GM23338 (cell line): Measurements from ENCODE around the gene TLDC2. TPM values are rescaled to one million over a fixed set of nuclear protein-coding genes. Genes with fewer than 3 reads are reported as not detected.

Source experiments
- ATAC-seq: fragments of 200-7000 bp; cut with Tn5 transposase; 3 replicates; pipeline ENCODE4 v1.9.1; 2020
- DNase-seq: peaks from one replicate; pipeline ENCODE4 v3.0.0-alpha.2; 2015; ENCODE audit warnings: low spot score
- H2AFZ ChIP-seq: fragments of 200-600 bp; sonication (generic); 2 replicates; pipeline ENCODE4 v1.8.0; 2016; ENCODE audit warnings: antibody characterized with exemption, mild to moderate bottlenecking, moderate library complexity
- H3F3A ChIP-seq: fragments of 200-600 bp; sonication (generic); replicated peaks from 2 replicates; pipeline ENCODE4 v1.8.0; 2017; ENCODE audit warnings: antibody characterized with exemption, mixed run types, low read depth
- H3K27ac ChIP-seq: fragments of 200-600 bp; sonication (generic); 2 replicates; pipeline ENCODE4 v1.6.1; 2016; ENCODE audit warnings: low read depth
- H3K27me3 ChIP-seq: fragments of 200-600 bp; sonication (generic); 2 replicates; pipeline ENCODE4 v1.8.0; 2016; ENCODE audit warnings: mild to moderate bottlenecking, mixed run types, moderate library complexity; ENCODE audit not compliant: insufficient read depth
- H3K36me3 ChIP-seq: fragments of 200-600 bp; sonication (generic); 2 replicates; pipeline ENCODE4 v1.8.0; 2016; ENCODE audit warnings: mild to moderate bottlenecking; ENCODE audit not compliant: insufficient read depth
- H3K4me1 ChIP-seq: fragments of 200-600 bp; sonication (generic); 2 replicates; pipeline ENCODE4 v1.8.0; 2016; ENCODE audit warnings: mild to moderate bottlenecking, moderate library complexity; ENCODE audit not compliant: insufficient read depth
- H3K4me2 ChIP-seq: fragments of 200-600 bp; sonication (generic); 2 replicates; pipeline ENCODE4 v1.7.1; 2017; ENCODE audit warnings: mixed run types
- H3K4me3 ChIP-seq: fragments of 200-600 bp; sonication (generic); 2 replicates; pipeline ENCODE4 v1.6.1; 2016; ENCODE audit warnings: mixed run types
- H3K79me2 ChIP-seq: fragments of 200-600 bp; sonication (generic); replicated peaks from 2 replicates; pipeline ENCODE4 v1.8.0; 2017; ENCODE audit warnings: mild to moderate bottlenecking; ENCODE audit not compliant: insufficient read depth
- H3K9me2 ChIP-seq: fragments of 200-600 bp; sonication (generic); 2 replicates; pipeline ENCODE4 v1.8.0; 2017; ENCODE audit not compliant: insufficient read depth
- H4K20me1 ChIP-seq: fragments of 200-600 bp; sonication (generic); replicated peaks from 2 replicates; pipeline ENCODE4 v1.8.0; 2017; ENCODE audit warnings: mild to moderate bottlenecking; ENCODE audit not compliant: insufficient read depth
- H3K27ac Mint-ChIP-seq: 2 replicates; pipeline ENCODE4 v1.8.0; 2020; ENCODE audit warnings: inconsistent platforms, mild to moderate bottlenecking, moderate library complexity, mixed read lengths
- H3K27me3 Mint-ChIP-seq: 3 replicates; pipeline ENCODE4 v1.8.0; 2022; ENCODE audit warnings: low read depth, mild to moderate bottlenecking, moderate library complexity, mixed read lengths, inconsistent platforms; ENCODE audit not compliant: insufficient read depth, poor library complexity
- H3K36me3 Mint-ChIP-seq: 3 replicates; pipeline ENCODE4 v1.8.0; 2021; ENCODE audit warnings: low read depth, mild to moderate bottlenecking, inconsistent platforms, moderate library complexity, mixed read lengths
- H3K4me1 Mint-ChIP-seq: 3 replicates; pipeline ENCODE4 v1.8.0; 2020; ENCODE audit warnings: mild to moderate bottlenecking, inconsistent platforms, mixed read lengths
- H3K4me3 Mint-ChIP-seq: 3 replicates; pipeline ENCODE4 v1.8.0; 2021; ENCODE audit warnings: moderate library complexity, mild to moderate bottlenecking, inconsistent platforms, mixed read lengths
- H3K9me3 Mint-ChIP-seq: 3 replicates; pipeline ENCODE4 v1.8.0; 2020; ENCODE audit warnings: moderate library complexity, mild to moderate bottlenecking, inconsistent platforms, mixed read lengths
- CREB1 ChIP-seq: fragments of 250-450 bp; sonication (Bioruptor Pico); IDR thresholded peaks from 2 replicates; pipeline ENCODE4 v1.5.0; 2020; ENCODE audit warnings: low read depth, mild to moderate bottlenecking, moderate library complexity
- CTCF ChIP-seq, 2 experiments: fragments of 200-600 bp in 1 of 2; sonication (generic) in 1 of 2; conservative IDR thresholded peaks; 2 replicates each; pipeline versions ENCODE4 v1.5.1 to v1.6.1; 2016 to 2017; ENCODE audit warnings: antibody characterized with exemption in 2 of 2, low read depth in 2 of 2, mild to moderate bottlenecking in 2 of 2, moderate library complexity in 1 of 2
- ETS1 ChIP-seq: IDR thresholded peaks from 2 replicates; pipeline ENCODE4 v1.6.1; 2016; ENCODE audit warnings: antibody characterized with exemption
- EZH2 ChIP-seq: fragments of 200-600 bp; sonication (generic); IDR thresholded peaks from one replicate; pipeline ENCODE4 v1.8.0; 2017; ENCODE audit warnings: antibody characterized with exemption, mild to moderate bottlenecking, low read depth; ENCODE audit not compliant: unreplicated experiment
- EZH2phosphoT487 ChIP-seq: fragments of 200-600 bp; sonication (generic); IDR thresholded peaks from one replicate; pipeline ENCODE4 v1.8.1; 2018; ENCODE audit warnings: antibody characterized with exemption; ENCODE audit not compliant: unreplicated experiment
- JUNB ChIP-seq: IDR thresholded peaks from one replicate; pipeline ENCODE4 v1.6.1; 2016; ENCODE audit warnings: antibody characterized with exemption; ENCODE audit not compliant: unreplicated experiment
- NANOG ChIP-seq: IDR thresholded peaks from 2 replicates; pipeline ENCODE4 v1.6.1; 2016; ENCODE audit warnings: antibody characterized with exemption, borderline replicate concordance
- POLR2AphosphoS5 ChIP-seq: IDR thresholded peaks from 2 replicates; pipeline ENCODE4 v1.6.1; 2016; ENCODE audit warnings: antibody characterized with exemption, low read depth
- REST ChIP-seq: IDR thresholded peaks from one replicate; pipeline ENCODE4 v1.6.1; 2018; ENCODE audit warnings: antibody characterized with exemption; ENCODE audit not compliant: unreplicated experiment
- STAT1 ChIP-seq: IDR thresholded peaks from one replicate; pipeline ENCODE4 v1.6.1; 2016; ENCODE audit warnings: antibody characterized with exemption; ENCODE audit not compliant: unreplicated experiment
- ZNF114 ChIP-seq: fragments of 250-450 bp; sonication (Bioruptor Pico); IDR thresholded peaks from 2 replicates; pipeline ENCODE4 v1.5.0; 2020; ENCODE audit warnings: mild to moderate bottlenecking, moderate library complexity
- ZNF331 ChIP-seq: fragments of 250-450 bp; sonication (Bioruptor Pico); IDR thresholded peaks from 2 replicates; pipeline ENCODE4 v1.5.0; 2020; ENCODE audit warnings: low read depth, mild to moderate bottlenecking, moderate library complexity
- ZNF462 ChIP-seq: fragments of 250-450 bp; sonication (Bioruptor Pico); IDR thresholded peaks from 2 replicates; pipeline ENCODE4 v1.5.0; 2020; ENCODE audit warnings: mild to moderate bottlenecking, moderate library complexity
- polyA plus RNA-seq: library from polyadenylated mRNA; unstranded; fragments of >200 nt; fragmentation: Nextera tagmentation; extraction: Ambion mirVana; gene quantifications from 2 replicates; pipeline ENCODE4 v1.2.1, GENCODE V29; 2016
- total RNA-seq: library from RNA; depleted of rRNA; stranded (reverse); fragments of >200 nt; shearing (Covaris generic); gene quantifications from 2 replicates; pipeline ENCODE4 v1.2.3, GENCODE V29; 2014

Gene TLDC2
- total and polyA plus RNA-seq, 2 experiments from 2014 or later: 0.16 to 0.38 TPM

GRCh38 chr20:36865861-36866149 lies 10.1 kb upstream of the TLDC2 start:
- peaks cover 22% of the 10 kb centered on the region for H3K27me3 Mint-ChIP-seq
- Histone ChIP-seq H3K9me2 (no peaks in the 10 kb centered on the region), H3K36me3 (no peaks in the 10 kb centered on the region), H3K4me1 (peaks cover 22% of the 10 kb centered on the region), H2AFZ (peak overlapping the region; percentile 90; the same call in 1 of the 2 replicates), H3K27ac (no peak overlapping the region), H3K4me3 (no peak overlapping the region), H3K4me2 (no peak overlapping the region), H3K27me3 (peaks cover 25% of the 10 kb centered on the region), H4K20me1 (peaks cover 5% of the 10 kb centered on the region), H3K79me2 (peaks cover 14% of the 10 kb centered on the region), H3F3A (no peaks in the 10 kb centered on the region)
- DNase-seq: no peak
- TF ChIP-seq NANOG (no peak), JUNB (no peak), CREB1 (CRISPR knock-in tag) (no peak), REST (no peak), ZNF331 (CRISPR knock-in tag) (no peak), EZH2 (no peak), ZNF114 (CRISPR knock-in tag) (no peak), ETS1 (no peak), STAT1 (no peak), CTCF (conservative IDR thresholded peaks at IDR 0.05; ENCODE audit: low read depth in 2 of 2) (no peak), POLR2AphosphoS5 (no peak), ZNF462 (CRISPR knock-in tag) (no peak), EZH2phosphoT487 (no peak)
- H3K36me3 Mint-ChIP-seq: no peaks in the 10 kb centered on the region
- no peak for ATAC-seq
- no peak overlapping the region for H3K27ac Mint-ChIP-seq
- peaks cover 26% of the 10 kb centered on the region for H3K4me1 Mint-ChIP-seq
- 0 out of 3 replicates have a peak overlapping the region, but pooled peaks have one; percentile 28 for H3K4me3 Mint-ChIP-seq
- no peaks in the 10 kb centered on the region for H3K9me3 Mint-ChIP-seq
